AG04449 (cell line): Measurements from ENCODE around the gene WDR86.

Experiments used
- CTCF ChIA-PET: fragments of 350-600 bp; formaldehyde crosslinking; extraction: SDS; loops from one replicate; lab custom pipeline; 2021; ENCODE audit warnings: antibody characterized with exemption; lab: Yijun Ruan, JAX
- POLR2A ChIA-PET: fragments of 400-600, 350-600 bp; formaldehyde crosslinking; extraction: SDS; loops from one replicate; lab custom pipeline; 2020; ENCODE audit warnings: antibody characterized with exemption, inconsistent platforms; lab: Yijun Ruan, JAX
- DNase-seq: peaks from one replicate; pipeline ENCODE4 v3.0.0-alpha.2; 2010; ENCODE audit warnings: low read depth, low spot score
- H3K4me3 ChIP-seq: 2 replicates; pipeline ENCODE4 v1.5.1; 2011; ENCODE audit warnings: low read depth, mild to moderate bottlenecking, control low read depth, low read length
- TF ChIP-seq, protein P1 (sequence below): IDR thresholded peaks from one replicate; pipeline ENCODE4 v1.5.1; 2011; ENCODE audit warnings: mild to moderate bottlenecking, moderate library complexity, low read length, control low read depth, inconsistent platforms; ENCODE audit not compliant: insufficient read depth; ENCODE audit errors: missing control alignments

WDR86 gene

DNA sequence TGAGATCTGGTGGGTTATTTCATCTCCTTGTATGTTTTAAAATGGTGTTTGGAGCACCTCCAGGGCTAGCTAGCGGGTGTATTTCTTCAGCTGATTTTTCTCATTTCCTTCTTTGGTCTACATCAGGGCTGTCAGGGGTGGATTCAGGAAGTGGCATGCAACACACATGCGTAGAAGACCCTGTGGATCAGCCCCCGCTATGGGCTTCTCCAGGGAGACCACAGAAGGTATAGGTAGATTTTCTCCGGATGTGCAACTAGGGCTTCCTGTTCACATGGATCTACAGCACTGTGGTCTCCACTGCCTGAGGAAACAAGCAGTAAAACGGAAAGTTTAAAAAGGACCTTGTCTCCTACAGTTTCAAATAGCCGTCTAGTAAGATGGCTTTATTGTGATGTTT, 57.9 kb downstream of the WDR86 start:
- TF ChIP-seq, protein P1, sequence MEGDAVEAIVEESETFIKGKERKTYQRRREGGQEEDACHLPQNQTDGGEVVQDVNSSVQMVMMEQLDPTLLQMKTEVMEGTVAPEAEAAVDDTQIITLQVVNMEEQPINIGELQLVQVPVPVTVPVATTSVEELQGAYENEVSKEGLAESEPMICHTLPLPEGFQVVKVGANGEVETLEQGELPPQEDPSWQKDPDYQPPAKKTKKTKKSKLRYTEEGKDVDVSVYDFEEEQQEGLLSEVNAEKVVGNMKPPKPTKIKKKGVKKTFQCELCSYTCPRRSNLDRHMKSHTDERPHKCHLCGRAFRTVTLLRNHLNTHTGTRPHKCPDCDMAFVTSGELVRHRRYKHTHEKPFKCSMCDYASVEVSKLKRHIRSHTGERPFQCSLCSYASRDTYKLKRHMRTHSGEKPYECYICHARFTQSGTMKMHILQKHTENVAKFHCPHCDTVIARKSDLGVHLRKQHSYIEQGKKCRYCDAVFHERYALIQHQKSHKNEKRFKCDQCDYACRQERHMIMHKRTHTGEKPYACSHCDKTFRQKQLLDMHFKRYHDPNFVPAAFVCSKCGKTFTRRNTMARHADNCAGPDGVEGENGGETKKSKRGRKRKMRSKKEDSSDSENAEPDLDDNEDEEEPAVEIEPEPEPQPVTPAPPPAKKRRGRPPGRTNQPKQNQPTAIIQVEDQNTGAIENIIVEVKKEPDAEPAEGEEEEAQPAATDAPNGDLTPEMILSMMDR: no peak
- DNase-seq: no peak
- POLR2A ChIA-PET: no interaction called here
- CTCF ChIA-PET: interaction anchor here (0.7 to 9.8 kb wide), 19 partner anchors 8 to 407 kb away, joined by 3 to 191 read pairs (median 4); partner anchors contain the start of genes NUB1 and WDR86
- no peak overlapping the region for H3K4me3 ChIP-seq

DNA sequence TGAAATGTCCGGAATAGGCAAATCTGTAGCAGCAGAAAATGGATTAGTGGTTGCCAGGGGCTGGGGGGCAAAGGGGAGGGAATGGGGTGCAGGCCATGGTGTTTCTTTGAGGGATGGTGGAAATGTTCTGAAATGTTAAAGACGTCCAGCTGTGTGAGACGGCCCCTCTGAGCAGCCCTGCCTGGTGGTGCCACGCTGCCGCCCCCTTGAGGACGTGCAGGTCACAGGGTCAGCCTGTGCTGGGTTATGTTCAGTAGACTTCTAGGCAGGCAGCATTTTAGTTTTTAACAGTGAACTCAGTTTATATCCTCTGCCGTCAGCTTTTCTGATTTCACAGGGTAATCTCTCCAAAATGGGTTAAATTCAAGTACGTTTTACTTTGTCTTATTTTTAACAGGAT, 58.8 kb downstream of the WDR86 start:
- TF ChIP-seq, protein P1: peak; percentile 1
- CTCF ChIA-PET: interaction anchor here (0.7 to 9.8 kb wide), 18 partner anchors 8 to 432 kb away, joined by 3 to 191 read pairs (median 6); partner anchors contain the start of genes NUB1 and WDR86
- POLR2A ChIA-PET: no interaction called here
- H3K4me3 ChIP-seq: no peak overlapping the region
- DNase-seq: no peak

DNA sequence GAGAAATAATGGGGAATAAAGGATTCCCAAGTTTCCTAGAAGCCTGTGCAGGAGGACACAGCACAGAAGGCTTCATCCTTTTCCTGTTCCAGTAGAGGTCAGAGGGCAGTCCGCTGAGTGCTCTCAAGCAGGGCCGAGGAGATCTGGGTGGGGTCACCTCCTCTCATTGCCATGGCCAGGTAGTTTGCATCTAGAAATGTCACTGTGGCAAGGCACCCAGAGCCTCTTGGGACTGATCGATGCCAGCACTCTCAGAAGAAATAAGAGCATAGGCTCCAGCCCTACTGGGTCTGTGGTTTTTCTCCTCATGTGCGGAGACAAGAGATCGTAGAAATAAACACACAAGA, 60.4 kb downstream of the WDR86 start:
- DNase-seq: no peak
- H3K4me3 ChIP-seq: no peak overlapping the region
- TF ChIP-seq, protein P1: no peak
- ChIA-PET POLR2A (no interaction called here), CTCF (interaction anchor here (0.8 to 9.8 kb wide), 10 partner anchors 11 to 396 kb away, joined by 3 to 191 read pairs (median 4); no protein-coding TSS in a partner anchor)

DNA sequence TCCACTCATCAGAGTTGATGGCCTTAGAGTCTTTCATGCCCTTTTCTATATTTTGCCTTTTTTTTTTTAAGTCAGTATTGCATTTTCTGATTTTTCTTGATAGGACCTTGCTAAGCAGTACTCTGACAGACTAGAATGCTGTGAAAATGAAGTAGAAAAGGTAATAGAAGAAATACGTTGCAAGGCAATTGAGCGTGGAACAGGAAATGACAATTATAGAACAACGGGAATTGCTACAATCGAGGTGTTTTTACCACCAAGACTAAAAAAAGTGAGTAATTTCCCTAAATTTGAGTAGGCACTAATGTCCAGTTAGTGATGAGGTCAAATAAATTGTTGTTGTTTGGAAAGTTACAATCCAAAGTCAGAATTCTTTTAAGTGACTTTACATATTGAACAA, 60.9 kb downstream of the WDR86 start:
- CTCF ChIA-PET: interaction anchor here (0.8 to 9.8 kb wide), 8 partner anchors 11 to 396 kb away, joined by 3 to 191 read pairs (median 4); no protein-coding TSS in a partner anchor
- no peak for DNase-seq
- no peak overlapping the region for H3K4me3 ChIP-seq

DNA sequence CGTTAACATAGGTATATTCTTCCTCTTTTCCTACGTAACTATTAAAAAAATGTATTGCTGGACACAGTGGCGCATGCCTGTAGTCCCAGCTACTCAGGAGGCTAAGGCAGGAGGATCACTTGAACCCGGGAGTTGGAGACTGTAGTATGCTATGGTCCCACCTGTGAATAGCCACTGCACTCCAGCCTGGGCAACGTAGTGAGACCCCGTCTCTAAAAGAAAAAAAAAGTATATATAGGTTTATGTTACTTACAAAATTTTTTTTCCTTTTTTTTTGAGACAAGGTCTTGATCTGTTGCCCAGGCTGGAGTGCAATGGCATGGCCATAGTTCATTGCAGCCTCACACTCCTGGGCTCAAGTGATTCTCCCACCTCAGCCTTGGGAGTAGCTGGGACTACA, 62.6 kb downstream of the WDR86 start:
- POLR2A ChIA-PET: interaction anchor here (0.6 kb wide), 1 partner anchor 14 kb away, joined by 3 read pairs; no protein-coding TSS in a partner anchor
- CTCF ChIA-PET: interaction anchor here (1.0 to 1.6 kb wide), 4 partner anchors 13 to 102 kb away, joined by 3 to 20 read pairs (median 4); no protein-coding TSS in a partner anchor

More for the DNA sequence above, 60.9 kb downstream of the WDR86 start:
- POLR2A ChIA-PET: no interaction called here
- TF ChIP-seq, protein P1: no peak

DNA sequence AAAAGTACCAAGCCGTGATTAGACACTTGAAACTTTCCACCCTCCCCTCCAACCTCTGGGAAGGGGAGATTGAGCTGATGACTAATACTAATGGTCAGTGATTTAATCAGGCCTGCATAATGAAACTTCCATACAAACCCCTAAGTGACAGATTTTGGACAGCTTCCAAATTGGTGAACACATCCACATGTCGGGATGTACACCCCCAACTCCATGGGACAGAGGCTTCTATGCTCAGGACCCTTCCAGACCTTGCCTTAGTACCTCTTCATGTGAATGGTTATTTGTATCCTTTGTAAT, 63.4 kb downstream of the WDR86 start:
- no peak overlapping the region for H3K4me3 ChIP-seq
- no peak for DNase-seq
- ChIA-PET CTCF (interaction anchor here (0.8 to 1.6 kb wide), 7 partner anchors 10 to 390 kb away, joined by 3 to 20 read pairs (median 4); no protein-coding TSS in a partner anchor), POLR2A (no interaction called here)
- TF ChIP-seq, protein P1: no peak

More for the DNA sequence above, 62.6 kb downstream of the WDR86 start:
- no peak for DNase-seq
- no peak overlapping the region for H3K4me3 ChIP-seq
- TF ChIP-seq, protein P1: no peak
